ENCODE data around the gene HHIPL1.

Gene HHIPL1

GRCh38 chr14:99683619-99684409 is 38.9 kb downstream of the HHIPL1 start, which contains the start of gene CYP46A1:
Gene CYP46A1 (plus strand): TSS chr14:99684298. CDS start chr14:99684418, 120 bp downstream.
- H3K4me1 ChIP-seq (ENCODE audit: insufficient read depth, low read length) = peaks cover 25% of the 10 kb centered on the region
- H3K9me3 ChIP-seq (ENCODE audit: insufficient read depth, low read length, severe bottlenecking) = no peaks in the 10 kb centered on the region
- DNase-seq (peak; percentile 100), ATAC-seq (ENCODE audit: insufficient read depth, low read depth) (peak; percentile 87)
- no peaks in the 10 kb centered on the region for H3K36me3 ChIP-seq (ENCODE audit: insufficient read depth, low read length)
- H3K4me2 ChIP-seq (ENCODE audit: insufficient read depth, low read length) = peak within 1 kb of the TSS; percentile 98
- peak within 1 kb of the TSS; percentile 41 to 67 for H3K4me3 ChIP-seq (ENCODE audit: low read depth in 1 of 2, low read length in 2 of 2)
- peak within 1 kb of the TSS; percentile 68 for H3K27ac ChIP-seq (ENCODE audit: low read length)
- peaks cover 9% of the 10 kb centered on the region for H4K20me1 ChIP-seq (ENCODE audit: insufficient read depth, low read length)
- TF ChIP-seq CTCF (IDR thresholded peaks at IDR 0.05; ENCODE audit: borderline replicate concordance, extremely low read depth, low read length, poor library complexity, severe bottlenecking) = no peak
- no peaks in the 10 kb centered on the region for H3K79me2 ChIP-seq (ENCODE audit: insufficient read depth, low read length)
- H2AFZ ChIP-seq (ENCODE audit: low read depth, low read length) = peak within 1 kb of the TSS; percentile 81
- peaks cover 32% of the 10 kb centered on the region for H3K27me3 ChIP-seq (ENCODE audit: insufficient read depth, low read length, poor library complexity)
- peak within 1 kb of the TSS; percentile 66 for H3K9ac ChIP-seq (ENCODE audit: low read depth, low read length)

GRCh38 chr14:99684410-99684934 is 39.5 kb downstream of the HHIPL1 start:
- H2AFZ ChIP-seq (ENCODE audit: low read depth, low read length) = peak overlapping the region; percentile 73

GRCh38 chr14:99685151-99685591 is 40.2 kb downstream of the HHIPL1 start:
- H3K27ac ChIP-seq (ENCODE audit: low read length) = no peak overlapping the region
- H3K9me3 ChIP-seq (ENCODE audit: insufficient read depth, low read length, severe bottlenecking) = no peaks in the 10 kb centered on the region
- peaks cover 9% of the 10 kb centered on the region for H4K20me1 ChIP-seq (ENCODE audit: insufficient read depth, low read length)
- ATAC-seq (ENCODE audit: insufficient read depth, low read depth) (no peak), DNase-seq (no peak)
- H3K4me3 ChIP-seq (ENCODE audit: low read depth in 1 of 2, low read length in 2 of 2) = no peak overlapping the region
- H3K27me3 ChIP-seq (ENCODE audit: insufficient read depth, low read length, poor library complexity) = peaks cover 42% of the 10 kb centered on the region
- H3K36me3 ChIP-seq (ENCODE audit: insufficient read depth, low read length) = no peaks in the 10 kb centered on the region
- H3K79me2 ChIP-seq (ENCODE audit: insufficient read depth, low read length) = no peaks in the 10 kb centered on the region
- peaks cover 25% of the 10 kb centered on the region for H3K4me1 ChIP-seq (ENCODE audit: insufficient read depth, low read length)
- TF ChIP-seq CTCF (IDR thresholded peaks at IDR 0.05; ENCODE audit: borderline replicate concordance, extremely low read depth, low read length, poor library complexity, severe bottlenecking) (no peak), EZH2 (IDR thresholded peaks at IDR 0.05; ENCODE audit: borderline replicate concordance, low read depth, low read length, severe bottlenecking) (no peak)
- no peak overlapping the region for H3K4me2 ChIP-seq (ENCODE audit: insufficient read depth, low read length)
- H2AFZ ChIP-seq (ENCODE audit: low read depth, low read length) = no peak overlapping the region
- H3K9ac ChIP-seq (ENCODE audit: low read depth, low read length) = no peak overlapping the region

More at GRCh38 chr14:99684410-99684934, 39.5 kb downstream of the HHIPL1 start:
- TF ChIP-seq CTCF (IDR thresholded peaks at IDR 0.05; ENCODE audit: borderline replicate concordance, extremely low read depth, low read length, poor library complexity, severe bottlenecking) = no peak
- TF ChIP-seq EZH2 (IDR thresholded peaks at IDR 0.05; ENCODE audit: borderline replicate concordance, low read depth, low read length, severe bottlenecking) = peak; percentile 52
- Histone ChIP-seq H3K4me3 (ENCODE audit: low read depth in 1 of 2, low read length in 2 of 2) (peak overlapping the region; percentile 24 to 62; a peak in 3 of 4 replicates), H3K9me3 (ENCODE audit: insufficient read depth, low read length, severe bottlenecking) (no peaks in the 10 kb centered on the region), H3K79me2 (ENCODE audit: insufficient read depth, low read length) (no peaks in the 10 kb centered on the region), H3K36me3 (ENCODE audit: insufficient read depth, low read length) (no peaks in the 10 kb centered on the region), H3K4me2 (ENCODE audit: insufficient read depth, low read length) (peak overlapping the region; percentile 98), H3K4me1 (ENCODE audit: insufficient read depth, low read length) (peaks cover 25% of the 10 kb centered on the region), H3K27me3 (ENCODE audit: insufficient read depth, low read length, poor library complexity) (peaks cover 37% of the 10 kb centered on the region), H3K9ac (ENCODE audit: low read depth, low read length) (peak overlapping the region; percentile 50), H3K27ac (ENCODE audit: low read length) (no peak overlapping the region), H4K20me1 (ENCODE audit: insufficient read depth, low read length) (peaks cover 9% of the 10 kb centered on the region)
- peak; percentile 46 for DNase-seq
- peak; percentile 15 for ATAC-seq (ENCODE audit: insufficient read depth, low read depth)
